ENCODE data around the gene WRAP73.

The WRAP73 gene

GRCh38 chr1:3633344-3634058, 16.4 kb downstream of the WRAP73 start:
- no peak for TF ChIP-seq CTCF (IDR thresholded peaks at IDR 0.05; ENCODE audit: unreplicated experiment in 3 of 3)
- no peak overlapping the region for H3K4me3 Mint-ChIP-seq
- H3K27me3 Mint-ChIP-seq (ENCODE audit: low read depth) = no peaks in the 10 kb centered on the region
- no peak overlapping the region for H3K27ac Mint-ChIP-seq
- peaks cover 4% of the 10 kb centered on the region for H3K4me1 Mint-ChIP-seq
- H3K9me3 Mint-ChIP-seq = no peaks in the 10 kb centered on the region
- peaks cover 43% of the 10 kb centered on the region for H3K36me3 Mint-ChIP-seq (ENCODE audit: low read depth)

DNA sequence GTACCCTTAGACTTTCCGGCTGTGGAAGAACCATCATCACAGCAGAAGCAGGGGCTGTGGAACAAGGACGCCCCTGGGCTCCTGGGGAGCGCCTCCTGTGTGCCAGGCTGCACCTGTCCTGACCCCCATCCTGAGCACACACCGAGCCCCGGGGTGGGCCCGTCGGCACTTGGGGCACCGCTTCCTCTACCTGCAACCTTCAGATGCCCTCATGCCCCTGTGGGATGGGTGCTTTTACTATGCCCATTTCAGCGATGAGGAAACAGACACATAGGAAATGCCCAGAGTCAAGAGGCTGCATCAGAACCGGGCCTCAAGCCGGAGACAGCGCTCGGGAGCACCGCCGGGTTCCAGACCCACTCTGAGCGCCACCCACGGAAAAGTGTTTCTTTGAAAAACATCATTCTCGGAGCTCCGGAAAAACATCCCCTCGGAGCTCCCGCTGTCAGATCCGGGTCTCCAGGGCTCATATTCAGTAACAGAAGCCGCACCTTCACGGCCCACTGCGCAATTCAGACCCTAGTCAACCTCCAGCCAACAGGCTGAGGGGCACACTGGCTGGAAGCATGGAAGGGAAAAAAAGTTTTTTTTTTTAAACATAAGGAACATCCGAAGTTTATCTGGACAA, 17.1 kb downstream of the WRAP73 start:
- no peak overlapping the region for H3K4me3 Mint-ChIP-seq
- H3K9me3 Mint-ChIP-seq = no peaks in the 10 kb centered on the region
- H3K27me3 Mint-ChIP-seq (ENCODE audit: low read depth) = no peaks in the 10 kb centered on the region
- TF ChIP-seq CTCF (IDR thresholded peaks at IDR 0.05; ENCODE audit: unreplicated experiment in 3 of 3) = no peak
- H3K36me3 Mint-ChIP-seq (ENCODE audit: low read depth) = peaks cover 37% of the 10 kb centered on the region
- H3K27ac Mint-ChIP-seq = no peak overlapping the region
- H3K4me1 Mint-ChIP-seq = no peaks in the 10 kb centered on the region

DNA sequence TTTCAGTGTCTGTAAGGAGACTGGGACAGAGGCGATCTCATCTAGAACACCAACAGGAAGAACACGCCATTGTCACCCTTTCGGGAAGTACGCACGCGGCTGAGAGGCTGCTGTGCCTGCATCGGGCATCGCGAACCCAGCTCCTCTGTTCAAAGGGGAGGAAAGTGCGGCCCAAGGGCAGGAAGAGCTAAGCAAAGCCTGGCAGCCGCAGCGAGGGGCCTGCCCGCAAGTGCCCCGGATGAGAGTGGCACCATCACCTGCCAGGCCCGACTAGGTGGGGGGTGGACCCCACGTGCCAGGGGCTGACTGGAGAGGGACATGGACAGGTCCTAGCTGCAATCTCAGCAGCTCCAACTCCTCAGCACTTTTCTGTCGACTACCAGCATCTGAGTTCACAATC, 17.6 kb downstream of the WRAP73 start:
- H3K9me3 Mint-ChIP-seq = no peaks in the 10 kb centered on the region
- peaks cover 36% of the 10 kb centered on the region for H3K36me3 Mint-ChIP-seq (ENCODE audit: low read depth)
- no peak for TF ChIP-seq CTCF (IDR thresholded peaks at IDR 0.05; ENCODE audit: unreplicated experiment in 3 of 3)
- no peaks in the 10 kb centered on the region for H3K27me3 Mint-ChIP-seq (ENCODE audit: low read depth)
- no peak overlapping the region for H3K4me3 Mint-ChIP-seq
- no peaks in the 10 kb centered on the region for H3K4me1 Mint-ChIP-seq
- no peak overlapping the region for H3K27ac Mint-ChIP-seq

GRCh38 chr1:3631320-3632260, 18.3 kb downstream of the WRAP73 start:
- TF ChIP-seq CTCF (IDR thresholded peaks at IDR 0.05; ENCODE audit: unreplicated experiment in 3 of 3) = no peak
- H3K27me3 Mint-ChIP-seq (ENCODE audit: low read depth) = no peaks in the 10 kb centered on the region

DNA sequence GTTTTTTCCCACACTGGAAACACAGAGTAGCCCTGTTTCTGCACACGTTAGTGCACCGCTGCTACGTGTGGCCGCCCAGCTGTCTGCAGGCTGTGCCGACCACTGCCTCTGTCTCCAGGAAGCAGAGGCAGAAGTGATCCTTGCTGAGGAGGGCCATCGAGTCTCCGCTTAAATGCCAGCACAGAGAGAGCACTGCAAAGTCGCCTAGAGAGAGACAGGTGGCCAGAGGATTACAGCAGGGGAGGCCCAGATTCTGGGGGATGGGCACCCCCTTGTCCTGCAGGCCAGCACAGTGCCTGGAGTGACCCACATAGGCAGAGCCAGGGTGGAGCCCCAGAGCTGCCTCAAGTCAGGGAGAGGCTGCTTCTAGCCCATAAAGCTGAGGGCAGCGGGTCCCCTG, 19.0 kb downstream of the WRAP73 start:
- no peak for TF ChIP-seq CTCF (IDR thresholded peaks at IDR 0.05; ENCODE audit: unreplicated experiment in 3 of 3)
- H3K4me1 Mint-ChIP-seq = peaks cover 2% of the 10 kb centered on the region
- H3K4me3 Mint-ChIP-seq = no peak overlapping the region
- peaks cover 30% of the 10 kb centered on the region for H3K36me3 Mint-ChIP-seq (ENCODE audit: low read depth)
- H3K9me3 Mint-ChIP-seq = no peaks in the 10 kb centered on the region
- H3K27ac Mint-ChIP-seq = no peak overlapping the region
- H3K27me3 Mint-ChIP-seq (ENCODE audit: low read depth) = no peaks in the 10 kb centered on the region

More at GRCh38 chr1:3631320-3632260, 18.3 kb downstream of the WRAP73 start:
- no peak overlapping the region for H3K27ac Mint-ChIP-seq
- no peak overlapping the region for H3K4me3 Mint-ChIP-seq
- peaks cover 30% of the 10 kb centered on the region for H3K36me3 Mint-ChIP-seq (ENCODE audit: low read depth)
- no peaks in the 10 kb centered on the region for H3K9me3 Mint-ChIP-seq
- H3K4me1 Mint-ChIP-seq = no peaks in the 10 kb centered on the region
